GM13977 (cell line): Measurements from ENCODE around the gene PKNOX1.
"Not testable (repeated sequence)": the region's sequence is repeated elsewhere in the genome, so short reads cannot be mapped to it uniquely, and the experiment has no call there.

Experiments
- DNase-seq: peaks from one replicate; pipeline ENCODE4 v3.0.0; 2012; ENCODE audit warnings: low spot score
- in situ Hi-C: fragments of 300-500 bp; cut with MboI; formaldehyde crosslinking; loops from one replicate; pipeline ENCODE4 v1.12.0; 2022; ENCODE audit warnings: low sequenced_read_pairs, low pct_unique_long_range_greater_than_20kb, mixed read lengths, inconsistent platforms; ENCODE audit not compliant: unreplicated experiment
- TF ChIP-seq, protein P1 (sequence below): IDR thresholded peaks from 2 replicates; pipeline ENCODE4 v1.5.1; 2012; ENCODE audit warnings: mild to moderate bottlenecking, control low read depth; ENCODE audit not compliant: insufficient read depth; ENCODE audit errors: extremely low read depth, missing control alignments

PKNOX1 gene

DNA sequence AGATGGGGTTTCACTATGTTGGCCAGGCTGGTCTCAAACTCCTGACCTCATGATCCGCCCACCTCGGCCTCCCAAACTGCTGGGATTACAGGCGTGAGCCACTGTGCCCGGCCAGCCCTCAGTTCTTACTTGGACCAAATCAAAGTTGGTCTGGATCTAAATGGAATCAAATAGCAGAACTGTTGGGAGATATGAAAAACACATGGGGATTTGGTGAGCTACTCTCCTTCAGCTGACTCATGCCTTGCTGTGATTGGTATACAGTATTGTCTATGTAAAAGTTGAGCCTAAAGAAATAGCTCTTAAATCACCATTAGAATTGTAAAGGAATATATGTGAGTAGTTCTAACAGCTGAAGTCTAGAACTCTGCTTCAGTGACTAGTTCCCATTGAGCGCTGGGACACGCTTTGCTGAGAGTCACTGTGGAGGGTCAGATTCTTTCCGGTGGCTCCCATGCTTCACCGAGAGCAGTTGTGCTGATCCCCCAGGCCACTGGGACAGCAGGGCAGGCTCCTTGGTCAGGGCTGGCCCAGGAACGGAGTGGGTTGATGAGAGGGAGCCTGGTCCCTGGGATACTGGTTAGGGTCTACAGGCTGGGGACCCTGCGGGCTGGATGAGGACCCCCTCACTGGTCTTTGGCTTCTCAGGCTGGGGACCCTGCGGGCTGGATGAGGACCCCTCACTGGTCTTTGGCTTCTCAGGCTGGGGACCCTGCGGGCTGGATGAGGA, 14.0 kb downstream of the PKNOX1 start:
- in situ Hi-C loops: no loop called here
- TF ChIP-seq, protein P1, sequence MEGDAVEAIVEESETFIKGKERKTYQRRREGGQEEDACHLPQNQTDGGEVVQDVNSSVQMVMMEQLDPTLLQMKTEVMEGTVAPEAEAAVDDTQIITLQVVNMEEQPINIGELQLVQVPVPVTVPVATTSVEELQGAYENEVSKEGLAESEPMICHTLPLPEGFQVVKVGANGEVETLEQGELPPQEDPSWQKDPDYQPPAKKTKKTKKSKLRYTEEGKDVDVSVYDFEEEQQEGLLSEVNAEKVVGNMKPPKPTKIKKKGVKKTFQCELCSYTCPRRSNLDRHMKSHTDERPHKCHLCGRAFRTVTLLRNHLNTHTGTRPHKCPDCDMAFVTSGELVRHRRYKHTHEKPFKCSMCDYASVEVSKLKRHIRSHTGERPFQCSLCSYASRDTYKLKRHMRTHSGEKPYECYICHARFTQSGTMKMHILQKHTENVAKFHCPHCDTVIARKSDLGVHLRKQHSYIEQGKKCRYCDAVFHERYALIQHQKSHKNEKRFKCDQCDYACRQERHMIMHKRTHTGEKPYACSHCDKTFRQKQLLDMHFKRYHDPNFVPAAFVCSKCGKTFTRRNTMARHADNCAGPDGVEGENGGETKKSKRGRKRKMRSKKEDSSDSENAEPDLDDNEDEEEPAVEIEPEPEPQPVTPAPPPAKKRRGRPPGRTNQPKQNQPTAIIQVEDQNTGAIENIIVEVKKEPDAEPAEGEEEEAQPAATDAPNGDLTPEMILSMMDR: no peak
- DNase-seq: no peak

DNA sequence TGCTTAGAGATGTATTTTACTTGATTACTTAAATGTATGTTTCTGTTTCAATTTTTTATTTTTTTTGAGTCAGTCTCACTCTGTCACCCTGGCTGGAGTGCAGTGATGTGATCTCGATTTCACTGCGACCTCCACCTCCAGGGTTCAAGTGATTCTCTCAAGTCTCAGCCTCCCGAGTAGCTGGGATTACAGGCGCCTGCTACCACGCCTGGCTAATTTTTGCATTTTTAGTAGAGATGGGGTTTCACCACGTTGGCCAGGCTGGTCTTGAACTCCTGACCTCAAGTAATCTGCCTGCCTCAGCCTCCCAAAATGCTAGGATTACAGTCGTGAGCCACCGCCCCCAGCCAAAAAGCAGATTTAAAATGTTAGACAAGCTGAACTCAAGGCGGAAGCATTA, 15.0 kb downstream of the PKNOX1 start:
- in situ Hi-C loops, DNase-seq: not testable (repeated sequence)

DNA sequence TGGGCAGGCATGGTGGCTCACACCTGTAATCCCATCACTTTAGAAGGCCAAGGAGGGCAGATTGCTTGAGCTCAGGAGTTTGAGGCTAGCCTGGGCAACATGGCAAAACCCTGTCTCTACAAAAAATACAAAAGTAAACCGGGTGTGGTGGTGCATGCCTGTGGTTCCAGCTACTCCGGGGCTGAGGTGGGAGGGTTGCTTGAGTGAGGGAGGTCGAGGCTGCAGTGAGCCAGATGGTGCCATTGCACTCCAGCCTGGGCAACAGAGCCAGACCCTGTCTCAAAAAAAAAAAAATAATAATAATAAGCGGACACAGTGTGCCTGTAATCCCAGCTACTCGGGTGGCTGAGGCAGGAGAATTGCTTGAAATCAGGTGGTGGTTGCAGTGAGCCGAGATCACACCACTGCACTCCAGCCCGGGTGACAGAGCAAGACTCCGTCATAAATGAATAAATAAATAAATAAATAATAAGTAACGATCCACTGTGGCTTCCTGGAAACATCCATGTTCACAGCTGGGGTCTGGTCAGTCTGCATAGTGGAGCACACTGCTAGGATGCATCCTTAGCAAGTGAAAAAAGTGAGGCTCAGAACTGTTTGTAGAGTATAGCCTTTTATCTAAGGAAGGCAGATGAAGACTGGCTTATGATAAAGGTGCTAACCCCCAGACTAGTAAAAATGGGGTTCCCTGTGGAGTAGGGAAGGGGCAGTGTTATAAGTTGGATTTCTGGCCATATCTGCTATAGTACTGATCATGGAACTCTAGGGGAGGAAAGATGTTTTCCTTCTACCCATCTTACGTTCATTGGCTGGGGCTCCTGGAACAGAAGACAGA, 15.7 kb downstream of the PKNOX1 start:
- TF ChIP-seq, protein P1: no peak
- in situ Hi-C loops: no loop called here
- no peak for DNase-seq

DNA sequence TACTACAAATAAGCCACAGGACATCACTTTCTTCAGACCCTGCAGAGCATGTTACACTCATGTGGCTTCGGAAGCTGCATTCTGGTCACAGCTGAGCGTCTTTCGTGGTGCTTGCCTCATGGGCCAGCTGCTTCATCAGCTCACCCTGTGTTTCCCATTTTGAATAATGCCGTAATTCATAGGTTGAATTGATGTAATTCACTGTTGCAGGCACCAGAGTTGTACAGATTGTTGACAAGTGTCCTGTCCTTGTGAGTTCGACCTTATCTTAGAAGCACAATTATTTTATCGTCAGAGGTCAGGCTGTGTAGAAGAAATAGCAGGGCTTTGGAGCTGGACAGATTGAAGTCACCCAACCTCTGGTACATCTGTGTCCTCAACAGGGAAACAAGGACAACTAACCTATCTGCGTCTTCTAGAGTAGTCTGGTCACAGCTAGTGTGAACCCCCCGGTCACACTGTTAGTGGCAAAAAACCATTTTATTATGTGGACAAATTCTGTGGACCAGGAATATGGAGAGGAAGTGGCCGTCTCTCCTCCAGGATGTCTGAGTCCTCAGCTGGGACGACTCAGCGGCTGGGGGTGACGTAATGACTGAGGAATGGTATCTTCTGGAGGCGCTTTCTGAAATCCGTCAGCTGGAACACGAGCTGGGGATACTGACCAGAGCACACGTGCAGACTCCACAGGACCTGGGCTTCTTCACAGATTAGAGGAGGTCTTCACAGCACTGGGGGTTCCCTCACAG, 17.8 kb downstream of the PKNOX1 start:
- TF ChIP-seq, protein P1: no peak
- in situ Hi-C loops: no loop called here
- DNase-seq: no peak

DNA sequence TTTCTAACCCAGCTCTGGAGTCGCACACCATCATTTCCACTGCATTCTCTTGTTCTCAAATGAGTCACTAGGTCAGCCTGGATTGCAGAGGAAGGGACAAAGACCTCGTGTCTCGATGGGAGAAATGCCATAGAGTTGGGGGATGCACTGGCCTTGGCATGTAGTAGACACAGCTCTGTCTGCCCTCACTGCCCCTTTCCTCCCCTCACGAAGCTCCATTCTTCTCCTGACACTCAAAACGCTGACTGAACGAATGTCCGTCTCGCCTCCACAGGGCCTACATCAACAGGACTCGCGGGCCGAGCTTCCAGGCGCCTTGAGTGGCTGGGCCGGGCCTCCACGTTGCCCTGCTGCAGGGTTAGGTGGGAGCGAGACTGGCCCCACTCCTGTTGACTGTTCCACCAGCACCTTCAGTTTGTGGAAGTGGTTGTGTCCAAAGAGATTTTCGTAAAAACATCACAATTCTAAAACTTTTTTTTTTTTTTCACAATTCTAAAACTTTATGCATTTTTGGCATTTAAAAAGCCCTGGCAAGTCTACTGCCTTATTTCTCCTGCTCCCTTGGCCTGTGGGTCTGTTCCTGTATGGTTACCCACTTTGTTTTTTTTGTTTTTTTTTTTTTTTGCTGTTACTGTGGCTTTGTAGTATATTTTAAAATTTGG, 18.8 kb downstream of the PKNOX1 start:
- TF ChIP-seq, protein P1: no peak
- in situ Hi-C loops: no loop called here
- DNase-seq: no peak

DNA sequence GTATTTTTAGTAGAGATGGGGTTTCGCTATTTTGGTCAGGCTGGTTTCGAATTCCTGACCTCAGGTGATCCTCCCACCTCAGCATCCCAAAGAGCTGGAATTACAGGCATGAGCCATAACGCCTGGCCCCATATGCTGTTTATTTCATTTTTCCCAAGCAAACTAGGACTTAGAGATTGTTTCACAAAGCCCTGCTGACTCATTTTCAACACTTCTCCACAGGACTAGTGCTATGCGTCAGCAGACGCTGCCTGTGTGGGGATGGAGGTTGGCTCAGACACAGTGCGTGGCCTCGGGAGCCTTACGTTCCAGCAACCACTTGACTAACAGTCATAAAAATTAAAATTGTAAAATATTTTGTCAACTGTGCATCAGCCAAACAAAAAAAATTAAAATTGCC, 22.7 kb downstream of the PKNOX1 start:
- no peak for DNase-seq
- TF ChIP-seq, protein P1: no peak

DNA sequence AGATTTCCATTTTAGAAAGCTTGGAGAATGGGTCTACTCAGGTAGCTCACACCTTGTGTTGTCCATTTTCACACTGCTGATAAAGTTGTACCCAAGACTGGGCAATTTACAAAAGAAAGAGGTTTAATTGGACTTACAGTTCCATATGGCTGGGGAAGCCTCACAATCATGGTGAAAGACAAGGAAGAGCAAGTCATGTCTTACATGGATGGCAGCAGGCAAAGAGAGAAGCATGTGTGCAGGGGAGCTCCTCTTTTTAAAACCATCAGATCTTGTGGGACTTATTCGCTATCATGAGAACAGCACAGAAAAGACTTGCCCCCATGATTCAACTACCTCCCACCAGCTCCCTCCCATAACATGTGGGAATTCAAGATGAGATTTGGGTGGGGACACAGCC, 23.6 kb downstream of the PKNOX1 start:
- DNase-seq, in situ Hi-C loops: not testable (repeated sequence)

More for the DNA sequence above, 22.7 kb downstream of the PKNOX1 start:
- in situ Hi-C loops: no loop called here

DNA sequence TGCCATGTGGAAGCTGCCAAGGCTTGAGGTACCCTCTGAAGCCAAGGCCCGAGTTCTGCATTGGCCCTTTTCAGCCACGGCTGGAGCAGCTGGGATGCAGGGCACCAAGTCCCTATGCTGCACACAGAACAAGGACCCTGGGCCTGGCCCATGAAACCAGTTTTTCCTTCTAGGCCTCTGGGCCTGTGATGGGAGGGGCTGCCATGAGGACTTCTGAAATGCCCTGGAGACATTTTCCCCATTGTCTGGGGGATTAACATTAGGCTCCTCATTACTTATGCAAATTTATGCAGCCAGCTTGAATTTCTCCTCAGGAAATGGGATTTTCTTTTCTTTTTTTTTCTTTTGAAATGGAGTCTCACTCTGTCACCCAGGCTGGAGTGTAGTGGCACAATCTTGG, 24.8 kb downstream of the PKNOX1 start:
- DNase-seq, in situ Hi-C loops: not testable (repeated sequence)

DNA sequence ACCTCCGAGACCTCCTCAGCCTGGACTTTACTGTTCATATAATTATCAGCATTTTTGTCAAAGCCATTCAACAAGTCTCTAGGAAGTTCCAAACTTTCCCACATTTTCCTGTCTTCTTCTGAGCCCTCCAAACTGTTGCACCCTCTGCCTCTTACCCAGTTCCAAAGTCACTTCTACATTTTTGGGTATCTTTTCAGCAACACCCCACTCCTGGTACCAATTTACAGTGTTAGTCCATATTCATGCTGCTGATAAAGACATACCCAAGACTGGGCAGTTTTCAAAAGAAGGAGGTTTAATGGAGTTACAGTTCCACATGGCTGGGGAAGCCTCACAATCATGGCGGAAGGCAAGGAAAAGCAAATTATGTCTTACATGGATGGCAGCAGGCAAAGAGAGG, 25.7 kb downstream of the PKNOX1 start:
- in situ Hi-C loops, DNase-seq: not testable (repeated sequence)
